Sigmoid colon (tissue), 7 donors: ENCODE measurements around the gene ZNF345. TPM values are rescaled to one million over a fixed set of nuclear protein-coding genes. Genes with fewer than 3 reads are reported as not detected.

Experiments used
- DNase-seq: peaks from one replicate; pipeline ENCODE4 v3.0.0-alpha.2; 2019
- H3K27ac ChIP-seq, 4 donors: fragments of 200-600 bp; sonication (generic); one replicate each; pipeline ENCODE4 v1.5.1; 2016 to 2019; ENCODE audit warnings: mild to moderate bottlenecking in 1 of 4
- H3K27me3 ChIP-seq, 3 donors: fragments of 200-600 bp; sonication (generic); one replicate each; pipeline ENCODE4 v1.5.1; 2019; ENCODE audit warnings: mild to moderate bottlenecking in 1 of 3
- H3K36me3 ChIP-seq, 4 donors: fragments of 200-600 bp; sonication (generic); one replicate each; pipeline ENCODE4 v1.5.1; 2016 to 2019
- H3K4me1 ChIP-seq, 4 donors: fragments of 200-600 bp; sonication (generic); one replicate each; pipeline ENCODE4 v1.5.1; 2017 to 2019
- H3K4me3 ChIP-seq, 4 donors: fragments of 200-600 bp; sonication (generic); one replicate each; pipeline ENCODE4 v1.5.1; 2017 to 2019; ENCODE audit warnings: mild to moderate bottlenecking in 2 of 4, moderate library complexity in 1 of 4
- H3K9me3 ChIP-seq, 4 donors: fragments of 200-600 bp in 3 of 4; sonication (generic) in 3 of 4; one replicate each; pipeline versions ENCODE4 v1.5.1 to v1.6.1; 2013 to 2019
- CTCF ChIP-seq, 4 experiments: fragments of 450-650 bp in 3 of 4; fragments of 200-600 bp in 1 of 4; IDR thresholded peaks; one replicate each; pipeline ENCODE4 v1.5.1; 2016 to 2019; ENCODE audit warnings: antibody characterized with exemption in 4 of 4, mild to moderate bottlenecking in 3 of 4, moderate library complexity in 2 of 4
- EP300 ChIP-seq, 4 donors: sonication (generic); formaldehyde crosslinking; IDR thresholded peaks; one replicate each; pipeline ENCODE4 v1.6.1; 2017; ENCODE audit warnings: antibody characterized with exemption in 4 of 4
- POLR2A ChIP-seq, 2 donors: fragments of 450-650 bp; IDR thresholded peaks; one replicate each; pipeline ENCODE4 v1.6.1; 2016; ENCODE audit warnings: antibody characterized with exemption in 2 of 2, mild to moderate bottlenecking in 2 of 2, moderate library complexity in 2 of 2
- POLR2AphosphoS5 ChIP-seq, 4 donors: sonication (generic); formaldehyde crosslinking; IDR thresholded peaks; one replicate each; pipeline ENCODE4 v1.6.1; 2017; ENCODE audit warnings: antibody characterized with exemption in 4 of 4
- WGBS, 2 donors: extraction: QIAGEN DNeasy Blood & Tissue Kit; methylation state at CpG; one replicate each; pipeline ENCODE4 v1.1.7; 2013; 5-methylcytosine and 5-hydroxymethylcytosine counted together
- intact Hi-C: fragments of 100-400 bp; cut with DNase I; formaldehyde crosslinking; loops from one replicate; pipeline ENCODE4 v1.15.1; 2023
- polyA plus RNA-seq, 3 donors: library from polyadenylated mRNA; stranded (reverse); fragments of 200-250 nt; gene quantifications; one replicate each; pipeline ENCODE4 v1.2.3, GENCODE V29; 2013
- small RNA-seq, 3 donors: library from RNA; depleted of rRNA; stranded (forward); fragments of <200 nt; gene quantifications; one replicate each; pipeline ENCODE3, GENCODE V24; 2016
- total RNA-seq, 4 donors: library from RNA; depleted of rRNA; stranded (reverse); fragments of >200 nt; gene quantifications; one replicate each; pipeline ENCODE4 v1.1.0, GENCODE V29; 2016
- donor health status: healthy with polysubstance abuse.
- donor health status: Bipolar disorder and iron deficiency.
- donor health status: healthy.

ZNF345 gene
- total and polyA plus RNA-seq, 7 donors: 0.69 to 13.0 (median 4.6) TPM

GRCh38 chr19:36916991-36917390 lies 66.3 kb downstream of the ZNF345 start:
- H3K4me3 ChIP-seq: peak overlapping the region; percentile 65 to 77 (median 68)
- TF ChIP-seq POLR2AphosphoS5 (IDR thresholded peaks at IDR 0.05): no peak
- no peak for TF ChIP-seq POLR2A (IDR thresholded peaks at IDR 0.05)
- no peak for TF ChIP-seq CTCF (IDR thresholded peaks at IDR 0.05)
- TF ChIP-seq EP300 (IDR thresholded peaks at IDR 0.05): no peak
- H3K36me3 ChIP-seq: peaks cover 5 to 43% (median 11%) of the 10 kb centered on the region in 4 donors
- H3K27ac ChIP-seq: peak overlapping the region; percentile 91 to 96 (median 93)
- H3K9me3 ChIP-seq: peaks cover 0 to 5% (median under 1%) of the 10 kb centered on the region in 4 donors
- peaks cover 0 to 18% (median 17%) of the 10 kb centered on the region in 4 donors for H3K4me1 ChIP-seq
- intact Hi-C loops: loop anchor here (2.0 to 10.0 kb wide), 6 partner anchors 55 to 542 kb away; partner anchors contain the start of genes ZFP14, ZNF345, ZNF383 and ZNF461
- no peaks in the 10 kb centered on the region for H3K27me3 ChIP-seq
- no peak for DNase-seq
- 63 to 74% methylated on average over 7 of the region's 7 CpGs for WGBS, 2 donors

GRCh38 chr19:36918090-36918489 lies 67.4 kb downstream of the ZNF345 start:
- intact Hi-C loops: loop anchor here (5.0 to 10.0 kb wide), 4 partner anchors 54 to 543 kb away; partner anchors contain the start of genes ZFP14, ZNF461 and ZNF527
- peaks cover 12 to 46% (median 16%) of the 10 kb centered on the region in 4 donors for H3K36me3 ChIP-seq

More at GRCh38 chr19:36918090-36918489, 67.4 kb downstream of the ZNF345 start:
- H3K27ac ChIP-seq: no peak overlapping the region
- DNase-seq: no peak
- peaks cover 0 to 6% (median 2%) of the 10 kb centered on the region in 4 donors for H3K9me3 ChIP-seq
- H3K4me3 ChIP-seq: no peak overlapping the region
- H3K4me1 ChIP-seq: peaks cover 0 to 18% (median 17%) of the 10 kb centered on the region in 4 donors
- H3K27me3 ChIP-seq: no peaks in the 10 kb centered on the region
- 96 to 97% methylated on average over 9 of the region's 9 CpGs for WGBS, 2 donors
- no peak for TF ChIP-seq POLR2A (IDR thresholded peaks at IDR 0.05)
- no peak for TF ChIP-seq CTCF (IDR thresholded peaks at IDR 0.05)
- TF ChIP-seq EP300 (IDR thresholded peaks at IDR 0.05): no peak
- TF ChIP-seq POLR2AphosphoS5 (IDR thresholded peaks at IDR 0.05): no peak

Small RNA genes within 50 kb of the gene (small RNA-seq; reads per million reads assigned to genes)
- 0 reads per million in 3 donors for gene RF00019

Other genes with a start within 250 kb of the ZNF345 start
- 10 to 100 TPM; 13.2 to 22.8 (median 19.5) TPM for gene ZNF382, start 245.6 kb upstream of the ZNF345 start, total RNA-seq
- gene ZNF382, start 245.6 kb upstream of the ZNF345 start, polyA plus RNA-seq: 1 to 10 TPM in 1 of 3 donors, under 1 TPM in 1, not detected in 1; 0.60 to 2.1 TPM
- gene ZNF461, start 184.0 kb upstream of the ZNF345 start, total RNA-seq: 10 to 100 TPM in 2 of 4 donors, 1 to 10 TPM in 2; 6.6 to 11.1 (median 9.4) TPM
- 1 to 10 TPM in 2 of 3 donors, under 1 TPM in 1; 0.92 to 3.6 (median 3.5) TPM for gene ZNF461, start 184.0 kb upstream of the ZNF345 start, polyA plus RNA-seq
- gene ZNF567, start 163.3 kb upstream of the ZNF345 start, total RNA-seq: 10 to 100 TPM in 2 of 4 donors, 1 to 10 TPM in 2; 7.2 to 13.9 (median 11.0) TPM
- 1 to 10 TPM; 1.2 to 2.3 (median 2.1) TPM for gene ZNF567, start 163.3 kb upstream of the ZNF345 start, polyA plus RNA-seq
- 1 to 10 TPM; 2.2 to 4.6 (median 3.3) TPM for gene ZNF850, start 78.1 kb upstream of the ZNF345 start, total RNA-seq
- 1 to 10 TPM in 1 of 3 donors, under 1 TPM in 2; 0.23 to 1.2 (median 0.55) TPM for gene ZNF850, start 78.1 kb upstream of the ZNF345 start, polyA plus RNA-seq
- gene ZNF790, start 12.5 kb upstream of the ZNF345 start, total RNA-seq: 10 to 100 TPM in 1 of 4 donors, 1 to 10 TPM in 3; 8.6 to 13.3 (median 9.6) TPM
- gene ZNF790, start 12.5 kb upstream of the ZNF345 start, polyA plus RNA-seq: 1 to 10 TPM; 1.8 to 3.3 (median 2.3) TPM
- 1 to 10 TPM; 3.6 to 6.4 (median 4.8) TPM for gene ZNF829, start 65.4 kb downstream of the ZNF345 start, total RNA-seq
- 1 to 10 TPM in 1 of 3 donors, under 1 TPM in 2; under 0.01 to 1.3 (median 0.23) TPM for gene ZNF829, start 65.4 kb downstream of the ZNF345 start, polyA plus RNA-seq
- 10 to 100 TPM in 3 of 4 donors, 1 to 10 TPM in 1; 8.7 to 18.9 (median 14.0) TPM for gene ZNF568, start 65.5 kb downstream of the ZNF345 start, total RNA-seq
- 1 to 10 TPM in 1 of 3 donors, under 1 TPM in 2; 0.60 to 3.2 (median 0.69) TPM for gene ZNF568, start 65.5 kb downstream of the ZNF345 start, polyA plus RNA-seq
- 10 to 100 TPM in 3 of 4 donors, 1 to 10 TPM in 1; 8.4 to 18.6 (median 14.1) TPM for gene ZNF420, start 227.6 kb downstream of the ZNF345 start, total RNA-seq
- gene ZNF420, start 227.6 kb downstream of the ZNF345 start, polyA plus RNA-seq: 1 to 10 TPM; 1.2 to 4.2 (median 3.8) TPM